HCT116 (cell line): Measurements from ENCODE around the gene PNMA8C. TPM values are rescaled to one million over a fixed set of nuclear protein-coding genes. Genes with fewer than 3 reads are reported as not detected.

Source experiments
- ATAC-seq: fragments of 200-7000 bp; cut with Tn5 transposase; 2 replicates; pipeline ENCODE4 v1.9.1; 2020; ENCODE audit warnings: mild to moderate bottlenecking, moderate library complexity
- BruUV-seq: library from RNA; stranded (reverse); fragments of 400-500 nt; replicated peaks from 2 replicates; lab custom pipeline; 2021; lab: Mats Ljungman, UMichigan
- CTCF ChIA-PET: fragments of 300-600 bp; sonication (Branson Sonifier 250); formaldehyde crosslinking; loops from one replicate; lab custom pipeline; 2021; ENCODE audit warnings: antibody characterized with exemption; lab: Charles Lee
- POLR2A ChIA-PET: fragments of 300-600, 350-600 bp; sonication (Branson Sonifier 250); formaldehyde crosslinking; loops from one replicate; lab custom pipeline; 2021; ENCODE audit warnings: antibody characterized with exemption; lab: Charles Lee
- RAD21 ChIA-PET, 2 experiments: fragments of 300-600 bp; sonication (Branson Sonifier 250); formaldehyde crosslinking; loops; one replicate each; lab custom pipeline; 2023; ENCODE audit warnings: low total read pairs in 2 of 2; ENCODE audit not compliant: uncharacterized antibody in 2 of 2, unreplicated experiment in 2 of 2, low non-redundant PET in 1 of 2; lab: Charles Lee
- DNase-seq: peaks from one replicate; pipeline ENCODE4 v3.0.0-alpha.2; 2010; ENCODE audit warnings: low read depth, low spot score
- H2AFZ ChIP-seq: fragments of 200-600 bp; shearing (Covaris generic), sonication (generic); 2 replicates; pipeline ENCODE4 v1.6.1; 2017; ENCODE audit warnings: low read depth, mixed run types, mixed read lengths, antibody characterized with exemption, low read length; ENCODE audit not compliant: poor library complexity, severe bottlenecking
- H3K27ac ChIP-seq: 2 replicates; pipeline ENCODE4 v1.5.1; 2012; ENCODE audit warnings: low read depth, low read length
- H3K27me3 ChIP-seq: fragments of 200-600 bp; sonication (generic); 2 replicates; pipeline ENCODE4 v1.6.1; 2016; ENCODE audit warnings: mixed run types, low read length, mixed read lengths; ENCODE audit not compliant: insufficient read depth
- H3K36me3 ChIP-seq, 2 experiments: fragments of 200-500 bp in 1 of 2; fragments of 200-600 bp in 1 of 2; sonication (Bioruptor generic) in 1 of 2; sonication (generic) in 1 of 2; 2 replicates each; pipeline versions ENCODE4 v1.5.1 to v1.6.1; 2014 to 2016; ENCODE audit warnings: low read length in 2 of 2, inconsistent platforms in 1 of 2, mixed read lengths in 1 of 2, mixed run types in 1 of 2; ENCODE audit not compliant: insufficient read depth in 2 of 2, control insufficient read depth in 1 of 2
- H3K4me1 ChIP-seq, 2 experiments: fragments of 200-600 bp in 1 of 2; sonication (generic) in 1 of 2; 2 replicates each; pipeline versions ENCODE4 v1.5.1 to v1.6.1; 2012 to 2017; ENCODE audit warnings: low read length in 2 of 2, inconsistent platforms in 1 of 2, mild to moderate bottlenecking in 1 of 2, mixed read lengths in 1 of 2, mixed run types in 1 of 2, moderate library complexity in 1 of 2; ENCODE audit not compliant: insufficient read depth in 2 of 2, control insufficient read depth in 1 of 2
- H3K4me2 ChIP-seq: fragments of 200-600 bp; sonication (generic); 2 replicates; pipeline ENCODE4 v1.6.1; 2017; ENCODE audit warnings: mixed run types, low read length, mixed read lengths
- H3K4me3 ChIP-seq, 2 experiments: fragments of 200-600 bp in 1 of 2; sonication (generic) in 1 of 2; replicated peaks in 1 of 2; 2 replicates each; pipeline ENCODE4 v1.5.1; 2011 to 2016; ENCODE audit warnings: low read length in 2 of 2, control low read depth in 1 of 2, low read depth in 1 of 2, mild to moderate bottlenecking in 1 of 2, mixed read lengths in 1 of 2, mixed run types in 1 of 2
- H3K79me2 ChIP-seq: fragments of 200-600 bp; sonication (generic); 2 replicates; pipeline ENCODE4 v1.6.1; 2017; ENCODE audit warnings: mild to moderate bottlenecking, mixed run types, low read length, moderate library complexity, mixed read lengths; ENCODE audit not compliant: insufficient read depth
- H3K9ac ChIP-seq: fragments of 200-600 bp; sonication (generic); 2 replicates; pipeline ENCODE4 v1.6.1; 2016; ENCODE audit warnings: low read length, mixed read lengths
- H3K9me2 ChIP-seq: fragments of 200-600 bp; sonication (generic), shearing (Covaris generic); 2 replicates; pipeline ENCODE4 v1.6.1; 2017; ENCODE audit warnings: mixed run types, mild to moderate bottlenecking, moderate library complexity; ENCODE audit not compliant: insufficient read depth
- H3K9me3 ChIP-seq, 2 experiments: fragments of 200-500 bp in 1 of 2; fragments of 200-600 bp in 1 of 2; sonication (Bioruptor generic) in 1 of 2; sonication (generic) in 1 of 2; 2 replicates each; pipeline ENCODE4 v1.6.1; 2014 to 2017; ENCODE audit warnings: low read length in 2 of 2, mixed read lengths in 2 of 2, inconsistent platforms in 1 of 2, low read depth in 1 of 2, mild to moderate bottlenecking in 1 of 2, mixed run types in 1 of 2, moderate library complexity in 1 of 2; ENCODE audit not compliant: control insufficient read depth in 1 of 2, insufficient read depth in 1 of 2
- H4K20me1 ChIP-seq: fragments of 200-600 bp; sonication (generic), shearing (Covaris generic); 2 replicates; pipeline ENCODE4 v1.6.1; 2017; ENCODE audit warnings: mixed run types, mild to moderate bottlenecking, moderate library complexity; ENCODE audit not compliant: insufficient read depth
- CBX3 ChIP-seq: IDR thresholded peaks from 2 replicates; pipeline ENCODE4 v1.6.1; 2012; ENCODE audit warnings: low read depth
- ELF1 ChIP-seq: IDR thresholded peaks from 2 replicates; pipeline ENCODE4 v1.6.1; 2012; ENCODE audit warnings: low read depth, borderline replicate concordance
- FOSL1 ChIP-seq: IDR thresholded peaks from 2 replicates; pipeline ENCODE4 v1.6.1; 2012; ENCODE audit warnings: low read depth
- POLR2AphosphoS5 ChIP-seq: IDR thresholded peaks from 2 replicates; pipeline ENCODE4 v1.6.1; 2011; ENCODE audit warnings: mild to moderate bottlenecking, low read depth, low read length, moderate library complexity
- SIN3A ChIP-seq: IDR thresholded peaks from 2 replicates; pipeline ENCODE4 v1.6.1; 2012; ENCODE audit warnings: low read depth
- TCF7L2 ChIP-seq: IDR thresholded peaks from 2 replicates; pipeline ENCODE4 v1.7.0; 2011; ENCODE audit warnings: borderline replicate concordance, inconsistent platforms; ENCODE audit not compliant: insufficient read depth, insufficient read length; ENCODE audit errors: extremely low read depth
- YY1 ChIP-seq: IDR thresholded peaks from 2 replicates; pipeline ENCODE4 v1.6.1; 2011; ENCODE audit warnings: low read length, low read depth, moderate library complexity, mild to moderate bottlenecking; ENCODE audit not compliant: insufficient replicate concordance; ENCODE audit errors: extremely low read depth
- intact Hi-C: fragments of 100-400 bp; cut with micrococcal nuclease; formaldehyde crosslinking; loops from 2 replicates; pipeline ENCODE4 v1.10.0; 2022
- total RNA-seq: library from RNA; stranded (reverse); gene quantifications from one replicate; pipeline ENCODE4 v1.2.1, GENCODE V29; 2021; ENCODE audit not compliant: unreplicated experiment
- TF ChIP-seq, protein P1 (sequence below): IDR thresholded peaks from 2 replicates; pipeline ENCODE4 v1.6.1; 2012

PNMA8C gene
- total RNA-seq, 1 experiment from 2014 or later, result not detected

DNA sequence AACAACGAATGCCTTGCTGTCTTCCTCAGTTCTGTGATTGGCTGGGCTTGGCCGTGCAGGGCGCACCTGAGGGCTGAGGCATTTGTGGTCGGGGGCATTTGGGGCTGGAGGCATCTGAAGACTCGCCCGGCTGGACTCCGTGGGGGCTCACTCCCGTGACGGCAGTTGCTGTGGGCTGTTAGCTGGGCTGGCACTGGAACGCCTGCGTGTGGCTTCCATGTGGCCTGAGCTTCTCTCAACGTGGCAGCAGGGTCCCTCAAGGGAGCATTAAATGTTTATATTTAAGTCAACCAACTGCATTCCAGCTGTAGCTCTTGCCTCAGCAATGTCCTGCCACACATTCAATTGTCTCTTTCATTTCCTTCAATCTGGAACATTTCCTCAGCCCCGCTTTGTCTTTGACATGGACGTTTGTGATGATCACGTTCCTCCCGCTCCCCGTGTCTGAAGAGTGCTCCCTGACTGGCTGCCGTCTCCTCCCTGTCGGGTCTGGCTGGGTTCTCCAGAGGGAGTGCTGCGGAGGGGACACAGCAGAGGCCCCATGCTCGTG is 36.4 kb downstream of the PNMA8C start (continued):
- TF ChIP-seq, protein P1, sequence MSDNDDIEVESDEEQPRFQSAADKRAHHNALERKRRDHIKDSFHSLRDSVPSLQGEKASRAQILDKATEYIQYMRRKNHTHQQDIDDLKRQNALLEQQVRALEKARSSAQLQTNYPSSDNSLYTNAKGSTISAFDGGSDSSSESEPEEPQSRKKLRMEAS, result no peak
- TF ChIP-seq CBX3 (no peak), SIN3A (no peak), YY1 (no peak)

DNA sequence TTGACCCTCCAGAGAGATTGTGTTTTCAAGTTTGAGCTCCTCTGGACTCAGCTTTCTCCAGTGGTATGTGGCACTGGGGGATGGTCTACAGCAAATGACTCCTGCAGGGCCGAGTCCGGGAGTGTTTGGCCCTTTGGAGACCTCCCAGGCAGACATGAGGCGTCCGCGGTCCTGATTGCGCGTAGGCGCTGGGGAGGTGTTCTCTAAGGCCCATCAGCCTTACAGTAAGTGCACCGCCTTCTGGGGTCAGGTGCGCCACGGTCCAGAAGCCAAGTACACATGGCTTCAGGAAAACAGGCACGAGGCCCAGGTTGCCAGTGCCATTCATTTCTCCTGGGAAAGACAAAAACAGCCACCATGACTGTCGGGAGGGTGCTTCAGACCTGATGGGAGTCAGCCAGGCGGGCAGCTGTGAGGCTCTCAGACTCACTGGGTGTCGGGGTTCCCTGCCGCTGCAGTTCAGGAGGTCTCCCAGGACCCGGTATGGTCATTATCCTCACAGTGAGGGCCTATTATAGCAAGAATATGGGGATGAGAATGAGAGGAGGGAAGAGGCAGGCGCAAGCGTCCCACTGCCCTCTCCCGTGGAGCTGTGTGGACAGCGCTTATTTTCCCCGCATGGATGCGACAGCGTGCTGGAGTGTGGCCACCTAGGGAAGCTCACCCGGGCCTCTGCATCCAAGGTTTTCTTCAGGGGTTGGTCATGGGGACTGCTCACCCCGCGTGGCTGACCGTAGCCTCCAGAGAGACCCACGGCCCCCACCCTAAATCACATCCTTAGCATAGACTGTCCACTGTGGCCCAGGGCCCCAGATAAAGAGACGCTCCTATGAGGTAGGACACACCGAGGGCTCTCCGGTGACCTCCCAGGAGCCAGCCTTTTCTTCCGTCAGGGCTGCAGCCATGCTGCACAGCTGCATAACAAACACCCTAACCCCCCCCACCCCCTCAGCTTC is 37.2 kb downstream of the PNMA8C start:
- H4K20me1 ChIP-seq, result no peaks in the 10 kb centered on the region
- no TSS peak for BruUV-seq
- TF ChIP-seq, protein P1, result no peak
- H3K9me3 ChIP-seq, result no peaks in the 10 kb centered on the region; a peak in 1 of 4 replicates
- H3K27ac ChIP-seq, result no peak overlapping the region
- RAD21 ChIA-PET, result no interaction called here
- H3K27me3 ChIP-seq, result no peaks in the 10 kb centered on the region
- H3K9me2 ChIP-seq, result no peaks in the 10 kb centered on the region
- no peak overlapping the region for H3K4me2 ChIP-seq
- DNase-seq, result no peak
- H3K4me3 ChIP-seq, result no peak overlapping the region
- POLR2A ChIA-PET, result no interaction called here
- intact Hi-C loops, result no loop called here
- no peak overlapping the region for H2AFZ ChIP-seq
- peaks cover 4 to 11% of the 10 kb centered on the region in 2 experiments; a peak in 1 of 4 replicates for H3K4me1 ChIP-seq
- CTCF ChIA-PET, result no interaction called here
- H3K79me2 ChIP-seq, result no peaks in the 10 kb centered on the region
- peaks cover 27 to 44% of the 10 kb centered on the region in 2 experiments for H3K36me3 ChIP-seq
- no peak for ATAC-seq
- no peak overlapping the region for H3K9ac ChIP-seq

DNA sequence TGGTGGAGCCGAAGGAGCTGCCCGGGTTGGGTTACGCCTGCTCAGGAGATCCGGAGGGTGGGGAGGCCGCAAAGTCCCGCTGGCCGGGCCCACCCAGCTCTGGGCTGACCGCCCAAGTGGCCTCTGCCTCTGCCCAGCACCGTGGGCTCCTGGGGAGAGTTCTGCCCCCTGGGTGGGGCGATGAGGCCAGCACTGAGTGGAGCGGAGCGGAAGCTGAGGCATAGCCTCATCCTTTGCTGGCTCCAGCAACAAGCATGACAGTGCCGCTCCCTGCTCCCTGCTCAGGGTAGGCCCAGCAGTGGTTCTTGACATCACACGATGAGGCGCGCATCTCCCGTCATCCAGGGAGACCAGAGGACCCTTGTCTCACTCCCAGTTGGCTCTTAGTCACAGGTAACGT is 37.9 kb downstream of the PNMA8C start:
- H3K36me3 ChIP-seq, result peaks cover 27 to 44% of the 10 kb centered on the region in 2 experiments
- POLR2A ChIA-PET, result no interaction called here
- BruUV-seq, result no TSS peak
- ATAC-seq (no peak), DNase-seq (no peak)
- H3K4me3 ChIP-seq, result no peak overlapping the region
- TF ChIP-seq POLR2AphosphoS5 (no peak), FOSL1 (no peak), ELF1 (no peak), TCF7L2 (no peak)
- TF ChIP-seq, all 23 proteins: peak for 0
- Histone ChIP-seq H3K4me2 (no peak overlapping the region), H3K9me3 (no peaks in the 10 kb centered on the region; a peak in 1 of 4 replicates), H2AFZ (no peak overlapping the region), H3K9me2 (no peaks in the 10 kb centered on the region), H3K4me1 (peaks cover 4 to 11% of the 10 kb centered on the region in 2 experiments; a peak in 1 of 4 replicates), H3K79me2 (no peaks in the 10 kb centered on the region; the same call in 1 of the 2 replicates), H3K27ac (no peak overlapping the region), H4K20me1 (no peaks in the 10 kb centered on the region), H3K9ac (no peak overlapping the region), H3K27me3 (no peaks in the 10 kb centered on the region)
- CTCF ChIA-PET, result no interaction called here
- intact Hi-C loops, result no loop called here
- RAD21 ChIA-PET, result no interaction called here
